Measurements from ENCODE around the gene CTNNBIP1. TPM values are rescaled to one million over a fixed set of nuclear protein-coding genes. Genes with fewer than 3 reads are reported as not detected.

Gene CTNNBIP1
- total and polyA plus RNA-seq, 2 of the 8 experiments (the other 6 are each of a cell fraction or from before 2014, with no cell fraction given): 40.9 to 46.6 TPM

- TF ChIP-seq GTF2F1 (IDR thresholded peaks at IDR 0.05; ENCODE audit: borderline replicate concordance, low read depth, low read length): no peak
- TF ChIP-seq ATF3 (IDR thresholded peaks at IDR 0.05; ENCODE audit: insufficient read depth, low read depth, low read length): no peak
- no peak for TF ChIP-seq SP4 (IDR thresholded peaks at IDR 0.05; ENCODE audit: low read length)
- TF ChIP-seq KDM5A (IDR thresholded peaks at IDR 0.05; ENCODE audit: low read length): no peak
- no peak for TF ChIP-seq FOSL1 (IDR thresholded peaks at IDR 0.05; ENCODE audit: insufficient read depth, low read depth, low read length)
Observed at GRCh38 chr1:9920606-9921005, 10.5 kb upstream of the CTNNBIP1 start (continued).
